GM12878 (cell line): ENCODE data around the gene NTRK1.

Experiments
- CHD4 ChIP-seq: fragments of 200-600 bp; sonication (generic); IDR thresholded peaks from 2 replicates; pipeline ENCODE4 v1.6.1; 2016; ENCODE audit warnings: mild to moderate bottlenecking
- CREB1 ChIP-seq: IDR thresholded peaks from 2 replicates; pipeline ENCODE4 v1.6.1; 2012; ENCODE audit warnings: low read depth, mild to moderate bottlenecking, inconsistent platforms
- EP300 ChIP-seq, 2 experiments: fragments of 150-350 bp in 1 of 2; IDR thresholded peaks; 2 replicates each; pipeline ENCODE4 v1.6.1; 2011 to 2012; ENCODE audit warnings: low read depth in 2 of 2, low read length in 2 of 2, borderline replicate concordance in 1 of 2, improper control_type of control experiment in 1 of 2, inconsistent platforms in 1 of 2; ENCODE audit not compliant: control insufficient read depth in 1 of 2
- EZH2 ChIP-seq: IDR thresholded peaks from 2 replicates; pipeline ENCODE4 v1.6.1; 2012; ENCODE audit warnings: low read depth, mild to moderate bottlenecking, control low read depth, inconsistent platforms, low read length, borderline replicate concordance; ENCODE audit not compliant: control insufficient read depth
- HDAC6 ChIP-seq: fragments of 200-600 bp; sonication (generic); IDR thresholded peaks from one replicate; pipeline ENCODE4 v1.8.0; 2017; ENCODE audit warnings: antibody characterized with exemption; ENCODE audit not compliant: unreplicated experiment
- JUNB ChIP-seq: IDR thresholded peaks from 2 replicates; pipeline ENCODE4 v1.6.1; 2016; ENCODE audit warnings: antibody characterized with exemption, mild to moderate bottlenecking
- NFYA ChIP-seq: IDR thresholded peaks from 2 replicates; pipeline ENCODE4 v1.6.1; 2011; ENCODE audit warnings: low read depth, mild to moderate bottlenecking, low read length, improper control_type of control experiment, borderline replicate concordance
- POLR2A ChIP-seq: IDR thresholded peaks from 2 replicates; pipeline ENCODE4 v1.6.1; 2011; ENCODE audit warnings: low read depth, mild to moderate bottlenecking, low read length
- POLR2AphosphoS5 ChIP-seq: IDR thresholded peaks from 2 replicates; pipeline ENCODE4 v1.6.1; 2011; ENCODE audit warnings: mild to moderate bottlenecking, low read length, inconsistent platforms
- SMAD1 ChIP-seq: fragments of 450-650 bp; IDR thresholded peaks from 2 replicates; pipeline ENCODE4 v1.6.1; 2018; ENCODE audit warnings: mild to moderate bottlenecking, low read depth; ENCODE audit not compliant: partially characterized antibody
- SMC3 ChIP-seq: IDR thresholded peaks from 2 replicates; pipeline ENCODE4 v1.6.1; 2011; ENCODE audit warnings: low read length, improper control_type of control experiment, borderline replicate concordance
- TF ChIP-seq, protein P1 (sequence below): IDR thresholded peaks from 2 replicates; pipeline ENCODE4 v1.6.1; 2011; ENCODE audit warnings: mild to moderate bottlenecking, low read depth, low read length, moderate library complexity; ENCODE audit not compliant: insufficient replicate concordance
- TF ChIP-seq, protein P2 (sequence below), 3 experiments: IDR thresholded peaks in 2 of 3; conservative IDR thresholded peaks in 1 of 3; 2 replicates each; pipeline ENCODE4 v1.5.1; 2011; ENCODE audit warnings: low read depth in 3 of 3, low read length in 3 of 3, mild to moderate bottlenecking in 3 of 3, control low read depth in 2 of 3, moderate library complexity in 2 of 3, inconsistent platforms in 1 of 3, mixed read lengths in 1 of 3; ENCODE audit not compliant: control insufficient read depth in 2 of 3, insufficient read depth in 1 of 3; ENCODE audit errors: extremely low read depth in 1 of 3
- TF ChIP-seq, protein P3 (sequence below): IDR thresholded peaks from 2 replicates; pipeline ENCODE4 v1.6.1; 2012; ENCODE audit warnings: low read depth, low read length, improper control_type of control experiment

DNA sequence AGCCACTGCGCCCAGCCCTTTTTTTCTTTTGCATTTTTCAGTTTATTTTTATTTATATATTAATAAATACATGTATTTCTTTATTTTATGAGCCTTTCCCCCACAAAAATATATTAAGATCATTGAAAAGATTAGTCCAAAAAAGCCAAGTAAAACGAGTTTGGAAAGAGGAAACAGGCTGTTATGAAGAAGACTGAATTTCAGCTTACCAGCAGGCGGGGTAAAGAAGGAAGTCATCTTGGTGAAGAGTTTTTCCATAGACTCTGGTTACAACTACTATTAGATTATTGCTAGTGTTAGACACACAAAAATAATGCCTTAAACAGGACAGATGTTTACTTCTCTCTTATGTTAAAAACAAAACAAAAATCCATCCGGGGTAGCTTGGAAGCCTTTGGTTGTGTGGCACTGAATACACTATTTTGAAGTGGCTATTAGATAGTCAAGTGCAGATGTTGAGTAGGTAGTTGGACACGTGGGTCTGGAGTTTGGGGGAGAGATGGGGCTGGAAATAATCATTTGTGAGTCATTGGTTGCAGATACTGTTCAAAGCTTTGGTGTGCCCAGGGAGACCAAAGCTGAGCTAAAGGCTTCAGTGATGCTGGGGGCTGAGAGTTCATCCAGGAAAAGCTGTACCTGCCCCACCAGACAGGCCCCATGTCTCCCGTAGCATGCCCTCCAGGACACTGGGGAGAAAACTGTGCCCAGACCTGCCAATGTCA, 51.1 kb downstream of the NTRK1 start:
- no peak for TF ChIP-seq EZH2
- TF ChIP-seq POLR2A, result no peak
- TF ChIP-seq HDAC6, result no peak
- TF ChIP-seq CREB1, result no peak
- TF ChIP-seq JUNB, result no peak
- TF ChIP-seq SMAD1, result no peak
- TF ChIP-seq POLR2AphosphoS5, result no peak
- no peak for TF ChIP-seq NFYA
- TF ChIP-seq, protein P1, sequence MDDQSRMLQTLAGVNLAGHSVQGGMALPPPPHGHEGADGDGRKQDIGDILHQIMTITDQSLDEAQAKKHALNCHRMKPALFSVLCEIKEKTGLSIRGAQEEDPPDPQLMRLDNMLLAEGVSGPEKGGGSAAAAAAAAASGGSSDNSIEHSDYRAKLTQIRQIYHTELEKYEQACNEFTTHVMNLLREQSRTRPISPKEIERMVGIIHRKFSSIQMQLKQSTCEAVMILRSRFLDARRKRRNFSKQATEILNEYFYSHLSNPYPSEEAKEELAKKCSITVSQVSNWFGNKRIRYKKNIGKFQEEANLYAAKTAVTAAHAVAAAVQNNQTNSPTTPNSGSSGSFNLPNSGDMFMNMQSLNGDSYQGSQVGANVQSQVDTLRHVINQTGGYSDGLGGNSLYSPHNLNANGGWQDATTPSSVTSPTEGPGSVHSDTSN, result no peak
- TF ChIP-seq, protein P2, sequence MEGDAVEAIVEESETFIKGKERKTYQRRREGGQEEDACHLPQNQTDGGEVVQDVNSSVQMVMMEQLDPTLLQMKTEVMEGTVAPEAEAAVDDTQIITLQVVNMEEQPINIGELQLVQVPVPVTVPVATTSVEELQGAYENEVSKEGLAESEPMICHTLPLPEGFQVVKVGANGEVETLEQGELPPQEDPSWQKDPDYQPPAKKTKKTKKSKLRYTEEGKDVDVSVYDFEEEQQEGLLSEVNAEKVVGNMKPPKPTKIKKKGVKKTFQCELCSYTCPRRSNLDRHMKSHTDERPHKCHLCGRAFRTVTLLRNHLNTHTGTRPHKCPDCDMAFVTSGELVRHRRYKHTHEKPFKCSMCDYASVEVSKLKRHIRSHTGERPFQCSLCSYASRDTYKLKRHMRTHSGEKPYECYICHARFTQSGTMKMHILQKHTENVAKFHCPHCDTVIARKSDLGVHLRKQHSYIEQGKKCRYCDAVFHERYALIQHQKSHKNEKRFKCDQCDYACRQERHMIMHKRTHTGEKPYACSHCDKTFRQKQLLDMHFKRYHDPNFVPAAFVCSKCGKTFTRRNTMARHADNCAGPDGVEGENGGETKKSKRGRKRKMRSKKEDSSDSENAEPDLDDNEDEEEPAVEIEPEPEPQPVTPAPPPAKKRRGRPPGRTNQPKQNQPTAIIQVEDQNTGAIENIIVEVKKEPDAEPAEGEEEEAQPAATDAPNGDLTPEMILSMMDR (IDR thresholded peaks at IDR 0.05 in 2 of 3, conservative IDR thresholded peaks at IDR 0.05 in 1 of 3; ENCODE audit: control insufficient read depth in 2 of 3, extremely low read depth in 1 of 3, insufficient read depth in 1 of 3, low read depth in 3 of 3, low read length in 3 of 3), result no peak
- no peak for TF ChIP-seq CHD4
- no peak for TF ChIP-seq EP300 (IDR thresholded peaks at IDR 0.05; ENCODE audit: borderline replicate concordance in 1 of 2, control insufficient read depth in 1 of 2, low read depth in 2 of 2, low read length in 2 of 2)
- no peak for TF ChIP-seq SMC3
- TF ChIP-seq, protein P3, sequence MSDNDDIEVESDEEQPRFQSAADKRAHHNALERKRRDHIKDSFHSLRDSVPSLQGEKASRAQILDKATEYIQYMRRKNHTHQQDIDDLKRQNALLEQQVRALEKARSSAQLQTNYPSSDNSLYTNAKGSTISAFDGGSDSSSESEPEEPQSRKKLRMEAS, result no peak
